Keratinocyte (primary cell): ENCODE results near the gene NSDHL. TPM values are rescaled to one million over a fixed set of nuclear protein-coding genes. Genes with fewer than 3 reads are reported as not detected.

ENCODE experiments used
- DNase-seq: peaks from one replicate; pipeline ENCODE4 v3.0.0-alpha.2; 2011; ENCODE audit warnings: low read depth, missing footprints, low spot score
- FAIRE-seq: peaks from 2 replicates; lab custom pipeline; 2011; peaks lifted over from hg19 to GRCh38; lab: Jason Lieb, UNC
- H2AFZ ChIP-seq: 2 replicates; pipeline ENCODE4 v1.6.0; 2012; ENCODE audit warnings: low read length, control low read depth, inconsistent platforms; ENCODE audit not compliant: control insufficient read depth
- H3K27ac ChIP-seq: 2 replicates; pipeline ENCODE4 v1.5.1; 2011; ENCODE audit warnings: low read length; ENCODE audit not compliant: control insufficient read depth, insufficient read depth
- H3K27me3 ChIP-seq: 3 replicates; pipeline ENCODE4 v1.6.0; 2011; ENCODE audit warnings: low read length; ENCODE audit not compliant: control insufficient read depth, insufficient read depth; ENCODE audit errors: extremely low read depth
- H3K36me3 ChIP-seq, 2 experiments: 2 replicates in 1 of 2; 3 replicates in 1 of 2; pipeline ENCODE4 v1.5.1; 2011; ENCODE audit warnings: low read length in 2 of 2, mild to moderate bottlenecking in 1 of 2; ENCODE audit not compliant: control insufficient read depth in 2 of 2, insufficient read depth in 2 of 2; ENCODE audit errors: extremely low read depth in 1 of 2
- H3K4me1 ChIP-seq: 3 replicates; pipeline ENCODE4 v1.5.1; 2011; ENCODE audit warnings: low read length; ENCODE audit not compliant: control insufficient read depth, insufficient read depth; ENCODE audit errors: extremely low read depth
- H3K4me2 ChIP-seq: 3 replicates; pipeline ENCODE4 v1.6.0; 2011; ENCODE audit warnings: low read depth, low read length; ENCODE audit not compliant: control insufficient read depth, insufficient read depth; ENCODE audit errors: extremely low read depth
- H3K4me3 ChIP-seq, 3 experiments: fragments of 200-600 bp in 1 of 3; sonication (generic) in 1 of 3; 2 replicates in 2 of 3; 3 replicates in 1 of 3; pipeline ENCODE4 v1.5.1; 2011 to 2016; ENCODE audit warnings: low read length in 3 of 3, mild to moderate bottlenecking in 3 of 3, control low read depth in 2 of 3, inconsistent platforms in 1 of 3, low read depth in 1 of 3, mixed read lengths in 1 of 3, mixed run types in 1 of 3, moderate library complexity in 1 of 3; ENCODE audit not compliant: control insufficient read depth in 2 of 3, insufficient read depth in 2 of 3; ENCODE audit errors: extremely low read depth in 1 of 3
- H3K79me2 ChIP-seq: 2 replicates; pipeline ENCODE4 v1.6.0; 2012; ENCODE audit warnings: low read length; ENCODE audit not compliant: control insufficient read depth, insufficient read depth
- H3K9ac ChIP-seq: 3 replicates; pipeline ENCODE4 v1.6.0; 2011; ENCODE audit warnings: low read length; ENCODE audit not compliant: control insufficient read depth, insufficient read depth; ENCODE audit errors: extremely low read depth
- H3K9me1 ChIP-seq: 3 replicates; pipeline ENCODE4 v1.6.0; 2011; ENCODE audit warnings: low read length; ENCODE audit not compliant: control insufficient read depth, insufficient read depth; ENCODE audit errors: extremely low read depth
- H3K9me3 ChIP-seq: 2 replicates; pipeline ENCODE4 v1.5.1; 2012; ENCODE audit warnings: low read depth, low read length; ENCODE audit not compliant: control insufficient read depth
- H4K20me1 ChIP-seq: 3 replicates; pipeline ENCODE4 v1.6.0; 2011; ENCODE audit warnings: low read length; ENCODE audit not compliant: control insufficient read depth, insufficient read depth; ENCODE audit errors: extremely low read depth
- EZH2 ChIP-seq: IDR thresholded peaks from one replicate; pipeline ENCODE4 v1.6.1; 2012; ENCODE audit warnings: inconsistent platforms, mild to moderate bottlenecking, low read length, moderate library complexity
- dilution Hi-C: fragments of 300-500 bp; cut with MboI; formaldehyde crosslinking; loops from one replicate; pipeline ENCODE4 v1.7.0; 2020; ENCODE audit warnings: low sequenced_read_pairs; ENCODE audit not compliant: extremely low pct_ligation_motif_present
- polyA plus RNA-seq, 5 experiments: library from polyadenylated mRNA; depleted of rRNA in 3 of 5; stranded (reverse) in 3 of 5; stranded (forward) in 1 of 5; unstranded in 1 of 5; fragments of >200 nt; gene quantifications; 1 replicate in 1 of 5; 2 replicates in 3 of 5; 3 replicates in 1 of 5; pipeline versions ENCODE4 v1.2.1 to v1.2.3, GENCODE V29; 2011 to 2012; ENCODE audit warnings: missing spikeins in 2 of 5, low read depth in 1 of 5, low replicate concordance in 1 of 5
- TF ChIP-seq, protein P1 (sequence below), 3 experiments: IDR thresholded peaks in 1 of 3; conservative IDR thresholded peaks in 1 of 3; optimal IDR thresholded peaks in 1 of 3; 2 replicates in 2 of 3; 3 replicates in 1 of 3; pipeline versions ENCODE3 to v1.5.1; 2011; ENCODE audit warnings: low read length in 3 of 3, mild to moderate bottlenecking in 3 of 3, moderate library complexity in 2 of 3, control low read depth in 1 of 3, inconsistent platforms in 1 of 3; ENCODE audit not compliant: insufficient read depth in 2 of 3; ENCODE audit errors: extremely low read depth in 1 of 3

The NSDHL gene
- polyA plus RNA-seq, 1 donor (not counting 4 experiments of a cell fraction or from before 2014, with no cell fraction given) = 79.0 TPM

DNA sequence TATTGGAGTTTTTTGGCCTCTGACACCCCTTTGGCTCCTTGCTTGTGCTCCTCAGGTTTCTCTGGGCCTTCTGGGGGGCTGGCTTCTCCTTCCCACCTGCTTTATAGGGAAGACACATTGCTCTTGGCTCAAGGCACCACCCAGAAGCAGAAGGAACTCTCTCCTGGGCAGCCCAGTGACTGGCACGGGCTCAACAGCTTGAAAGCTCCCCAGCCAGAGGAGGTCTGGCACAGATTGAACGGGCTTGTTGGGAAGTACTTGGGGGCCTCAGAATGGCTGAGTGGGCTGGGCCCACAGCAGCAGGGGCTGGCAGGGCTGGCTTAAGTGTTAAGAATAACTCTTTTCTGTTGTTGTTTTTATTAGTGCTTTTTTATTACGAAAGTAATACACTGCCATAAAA, 55.9 kb downstream of the NSDHL start:
- Histone ChIP-seq H3K4me2 (no peak overlapping the region), H3K27ac (no peak overlapping the region), H3K79me2 (no peaks in the 10 kb centered on the region), H4K20me1 (no peaks in the 10 kb centered on the region), H3K36me3 (no peaks in the 10 kb centered on the region), H3K4me3 (no peak overlapping the region), H3K9ac (no peak overlapping the region), H2AFZ (no peak overlapping the region), H3K27me3 (no peaks in the 10 kb centered on the region), H3K9me1 (no peaks in the 10 kb centered on the region), H3K4me1 (no peaks in the 10 kb centered on the region), H3K9me3 (no peaks in the 10 kb centered on the region)
- TF ChIP-seq, protein P1, sequence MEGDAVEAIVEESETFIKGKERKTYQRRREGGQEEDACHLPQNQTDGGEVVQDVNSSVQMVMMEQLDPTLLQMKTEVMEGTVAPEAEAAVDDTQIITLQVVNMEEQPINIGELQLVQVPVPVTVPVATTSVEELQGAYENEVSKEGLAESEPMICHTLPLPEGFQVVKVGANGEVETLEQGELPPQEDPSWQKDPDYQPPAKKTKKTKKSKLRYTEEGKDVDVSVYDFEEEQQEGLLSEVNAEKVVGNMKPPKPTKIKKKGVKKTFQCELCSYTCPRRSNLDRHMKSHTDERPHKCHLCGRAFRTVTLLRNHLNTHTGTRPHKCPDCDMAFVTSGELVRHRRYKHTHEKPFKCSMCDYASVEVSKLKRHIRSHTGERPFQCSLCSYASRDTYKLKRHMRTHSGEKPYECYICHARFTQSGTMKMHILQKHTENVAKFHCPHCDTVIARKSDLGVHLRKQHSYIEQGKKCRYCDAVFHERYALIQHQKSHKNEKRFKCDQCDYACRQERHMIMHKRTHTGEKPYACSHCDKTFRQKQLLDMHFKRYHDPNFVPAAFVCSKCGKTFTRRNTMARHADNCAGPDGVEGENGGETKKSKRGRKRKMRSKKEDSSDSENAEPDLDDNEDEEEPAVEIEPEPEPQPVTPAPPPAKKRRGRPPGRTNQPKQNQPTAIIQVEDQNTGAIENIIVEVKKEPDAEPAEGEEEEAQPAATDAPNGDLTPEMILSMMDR (optimal IDR thresholded peaks at IDR 0.05 in 1 of 3, IDR thresholded peaks at IDR 0.05 in 1 of 3, conservative IDR thresholded peaks at IDR 0.05 in 1 of 3; ENCODE audit: extremely low read depth in 1 of 3, insufficient read depth in 2 of 3, low read length in 3 of 3) = no peak
- no peak for TF ChIP-seq EZH2
- no peak for FAIRE-seq
- no peak for DNase-seq
- dilution Hi-C loops = no loop called here

DNA sequence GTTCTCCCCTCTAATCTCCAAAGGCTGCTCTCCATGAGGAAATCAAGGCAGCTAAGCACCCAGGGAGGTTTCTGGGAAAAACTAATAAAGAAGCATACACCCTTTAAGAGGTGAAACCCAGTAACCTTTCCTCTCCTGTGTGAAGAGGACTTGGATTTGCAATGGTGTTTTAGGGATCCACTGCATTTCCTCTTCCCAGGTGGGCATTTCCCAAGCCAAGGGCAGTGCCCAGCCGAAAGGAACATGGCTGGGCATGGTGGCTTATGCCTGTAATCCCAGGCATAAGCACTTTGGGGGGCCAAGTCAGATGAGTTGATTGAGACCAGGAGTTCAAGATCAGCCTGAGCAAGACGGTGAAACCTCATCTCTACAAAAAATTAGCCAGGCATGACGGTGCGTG, 61.6 kb downstream of the NSDHL start:
- dilution Hi-C loops = no loop called here
- DNase-seq = no peak
- no peak for TF ChIP-seq EZH2
- TF ChIP-seq, protein P1 (optimal IDR thresholded peaks at IDR 0.05 in 1 of 3, IDR thresholded peaks at IDR 0.05 in 1 of 3, conservative IDR thresholded peaks at IDR 0.05 in 1 of 3; ENCODE audit: extremely low read depth in 1 of 3, insufficient read depth in 2 of 3, low read length in 3 of 3) = no peak

More for the DNA sequence above, 61.6 kb downstream of the NSDHL start:
- no peak for FAIRE-seq
- no peak overlapping the region for H3K4me2 ChIP-seq
- H3K27ac ChIP-seq = no peak overlapping the region
- H3K36me3 ChIP-seq = no peaks in the 10 kb centered on the region
- no peak overlapping the region for H3K9ac ChIP-seq
- H3K4me3 ChIP-seq = no peak overlapping the region
- H3K9me3 ChIP-seq = no peaks in the 10 kb centered on the region
- H3K79me2 ChIP-seq = no peaks in the 10 kb centered on the region
- H3K27me3 ChIP-seq = no peaks in the 10 kb centered on the region
- H2AFZ ChIP-seq = no peak overlapping the region
- H3K4me1 ChIP-seq = peaks cover 38% of the 10 kb centered on the region
- no peaks in the 10 kb centered on the region for H4K20me1 ChIP-seq
- H3K9me1 ChIP-seq = no peaks in the 10 kb centered on the region
